OCI-LY1 (cell line): ENCODE results near the gene LRRC4B.
"Not testable (repeated sequence)": the region's sequence is repeated elsewhere in the genome, so short reads cannot be mapped to it uniquely, and the experiment has no call there.

ENCODE experiments used
- H2AFZ ChIP-seq: fragments of 200-600 bp; sonication (generic), shearing (Covaris generic); 2 replicates; pipeline ENCODE4 v1.6.0; 2014; ENCODE audit warnings: antibody characterized with exemption, mild to moderate bottlenecking, low read length
- H3F3A ChIP-seq: fragments of 200-600 bp; sonication (generic), shearing (Covaris generic); 2 replicates; pipeline ENCODE4 v1.6.0; 2014; ENCODE audit warnings: mild to moderate bottlenecking, antibody characterized with exemption, low read length, moderate library complexity; ENCODE audit not compliant: insufficient read depth
- H3K27ac ChIP-seq: fragments of 200-600 bp; sonication (generic); 2 replicates; pipeline ENCODE4 v1.5.1; 2014; ENCODE audit warnings: low read length, mixed run types, mild to moderate bottlenecking, low read depth; ENCODE audit not compliant: poor library complexity, severe bottlenecking
- H3K27me3 ChIP-seq: fragments of 200-600 bp; sonication (generic); 2 replicates; pipeline ENCODE4 v1.6.0; 2014; ENCODE audit warnings: antibody characterized with exemption, mild to moderate bottlenecking, low read length, moderate library complexity; ENCODE audit not compliant: insufficient read depth
- H3K36me3 ChIP-seq: fragments of 200-600 bp; sonication (generic); 2 replicates; pipeline ENCODE4 v1.6.1; 2014; ENCODE audit warnings: mild to moderate bottlenecking, antibody characterized with exemption, low read length, moderate library complexity, mixed read lengths; ENCODE audit not compliant: insufficient read depth
- H3K4me1 ChIP-seq: fragments of 200-600 bp; sonication (generic); 2 replicates; pipeline ENCODE4 v1.5.1; 2014; ENCODE audit warnings: mild to moderate bottlenecking, low read length, moderate library complexity; ENCODE audit not compliant: insufficient read depth, severe bottlenecking
- H3K4me2 ChIP-seq: fragments of 200-600 bp; sonication (generic), shearing (Covaris generic); 2 replicates; pipeline ENCODE4 v1.6.1; 2014; ENCODE audit warnings: low read length
- H3K4me3 ChIP-seq: fragments of 200-600 bp; sonication (generic); 2 replicates; pipeline ENCODE4 v1.5.1; 2014; ENCODE audit warnings: low read length, low read depth, mild to moderate bottlenecking, mixed read lengths; ENCODE audit not compliant: poor library complexity, severe bottlenecking
- H3K79me2 ChIP-seq: fragments of 200-600 bp; shearing (Covaris generic); 2 replicates; pipeline ENCODE4 v1.6.1; 2016; ENCODE audit warnings: mixed run types, low read length, mixed read lengths; ENCODE audit not compliant: insufficient read depth
- H3K9ac ChIP-seq: fragments of 200-600 bp; sonication (generic), shearing (Covaris generic); 2 replicates; pipeline ENCODE4 v1.6.1; 2014; ENCODE audit warnings: mild to moderate bottlenecking, low read length, mixed read lengths
- H3K9me2 ChIP-seq: fragments of 200-600 bp; sonication (generic), shearing (Covaris generic); 2 replicates; pipeline ENCODE4 v1.6.1; 2014; ENCODE audit warnings: low read depth, mild to moderate bottlenecking, low read length, mixed read lengths
- H3K9me3 ChIP-seq: fragments of 200-600 bp; shearing (Covaris generic); 2 replicates; pipeline ENCODE4 v1.6.1; 2014; ENCODE audit warnings: low read length, mixed read lengths
- H4K20me1 ChIP-seq: fragments of 200-600 bp; sonication (generic), shearing (Covaris generic); 2 replicates; pipeline ENCODE4 v1.6.0; 2016; ENCODE audit warnings: mild to moderate bottlenecking, low read length; ENCODE audit not compliant: insufficient read depth
- CTCF ChIP-seq: fragments of 200-600 bp; sonication (generic), shearing (Covaris generic); IDR thresholded peaks from 2 replicates; pipeline ENCODE4 v1.5.1; 2017; ENCODE audit warnings: mild to moderate bottlenecking, antibody characterized with exemption, low read length, moderate library complexity, mixed read lengths
- EZH2 ChIP-seq: fragments of 200-600 bp; sonication (generic), shearing (Covaris generic); IDR thresholded peaks from 2 replicates; pipeline ENCODE4 v1.8.0; 2017; ENCODE audit warnings: borderline replicate concordance, mixed run types, mild to moderate bottlenecking, antibody characterized with exemption, low read length, moderate library complexity, mixed read lengths

The LRRC4B gene

GRCh38 chr19:50534478-50534877, 33.8 kb downstream of the LRRC4B start:
- no peak for TF ChIP-seq CTCF
- no peak for TF ChIP-seq EZH2
- no peaks in the 10 kb centered on the region for H4K20me1 ChIP-seq
- H3K9me2 ChIP-seq = no peaks in the 10 kb centered on the region
- no peak overlapping the region for H2AFZ ChIP-seq
- H3K36me3 ChIP-seq = no peaks in the 10 kb centered on the region; the same call in 1 of the 2 replicates
- H3K9ac ChIP-seq = no peak overlapping the region
- no peaks in the 10 kb centered on the region for H3K79me2 ChIP-seq
- H3K9me3 ChIP-seq = peaks cover 5% of the 10 kb centered on the region; the same call in 1 of the 2 replicates
- no peak overlapping the region for H3K4me2 ChIP-seq
- no peak overlapping the region for H3K4me3 ChIP-seq
- H3K4me1 ChIP-seq = no peaks in the 10 kb centered on the region
- no peak overlapping the region for H3K27ac ChIP-seq
- no peaks in the 10 kb centered on the region for H3F3A ChIP-seq
- H3K27me3 ChIP-seq = peaks cover 17% of the 10 kb centered on the region; the same call in 1 of the 2 replicates

- Histone ChIP-seq H3F3A (no peaks in the 10 kb centered on the region), H3K4me2 (no peak overlapping the region), H3K9ac (no peak overlapping the region), H3K4me3 (no peak overlapping the region), H3K9me2 (no peaks in the 10 kb centered on the region), H3K36me3 (no peaks in the 10 kb centered on the region; the same call in 1 of the 2 replicates), H3K79me2 (no peaks in the 10 kb centered on the region), H2AFZ (no peak overlapping the region), H3K9me3 (peaks cover 5% of the 10 kb centered on the region; the same call in 1 of the 2 replicates), H4K20me1 (no peaks in the 10 kb centered on the region), H3K4me1 (no peaks in the 10 kb centered on the region), H3K27me3 (peaks cover 27% of the 10 kb centered on the region), H3K27ac (no peak overlapping the region)
- TF ChIP-seq EZH2 (no peak), CTCF (no peak)
These were observed 35.3 kb downstream of the LRRC4B start for GRCh38 chr19:50532952-50533351.

- no peak overlapping the region for H3K4me2 ChIP-seq
- no peak overlapping the region for H3K9ac ChIP-seq
- TF ChIP-seq CTCF (no peak), EZH2 (no peak)
- no peaks in the 10 kb centered on the region; the same call in 1 of the 2 replicates for H3K36me3 ChIP-seq
- H3K4me1 ChIP-seq = no peaks in the 10 kb centered on the region
- H3K27ac ChIP-seq = no peak overlapping the region
- H3F3A ChIP-seq = no peaks in the 10 kb centered on the region
- H3K27me3 ChIP-seq = peaks cover 27% of the 10 kb centered on the region
- peaks cover 5% of the 10 kb centered on the region; the same call in 1 of the 2 replicates for H3K9me3 ChIP-seq
- no peak overlapping the region for H3K4me3 ChIP-seq
- H3K79me2 ChIP-seq = no peaks in the 10 kb centered on the region
- no peak overlapping the region for H2AFZ ChIP-seq
- H4K20me1 ChIP-seq = no peaks in the 10 kb centered on the region
- no peaks in the 10 kb centered on the region for H3K9me2 ChIP-seq
These were observed 37.0 kb downstream of the LRRC4B start for GRCh38 chr19:50531171-50531612.

- H3K9me2 ChIP-seq, H3K9me3 ChIP-seq, H3K4me3 ChIP-seq, H2AFZ ChIP-seq, H3K9ac ChIP-seq, H3K79me2 ChIP-seq, H3K36me3 ChIP-seq, H3K4me1 ChIP-seq, H3F3A ChIP-seq, H3K4me2 ChIP-seq, H4K20me1 ChIP-seq, H3K27ac ChIP-seq: not testable (repeated sequence)
- H3K27me3 ChIP-seq = peaks cover 17% of the 10 kb centered on the region
These were observed 40.2 kb downstream of the LRRC4B start for GRCh38 chr19:50528052-50528451.
